ENCODE results near the gene B4GALT4. TPM values are rescaled to one million over a fixed set of nuclear protein-coding genes. Genes with fewer than 3 reads are reported as not detected.

Gene B4GALT4
- 19.6 and 20.0 TPM in 2 replicates for total RNA-seq

GRCh38 chr3:119240591-119241434, at the start of gene B4GALT4:
Gene B4GALT4, minus strand, starts transcription at chr3:119240878. Its CDS starts 10,779 bp downstream, at chr3:119230099.

GRCh38 chr3:119173325-119173724, 67.4 kb downstream of the B4GALT4 start, which contains the start of gene UPK1B:
Gene UPK1B, plus strand, starts transcription at chr3:119173598. Its CDS starts 13,144 bp downstream, at chr3:119186742.

Other genes with a start within 250 kb of the B4GALT4 start
- gene IGSF11, start 206.0 kb downstream of the B4GALT4 start, total RNA-seq = 0.44 TPM in 1 of 2 replicates, not detected in the other
- gene TEX55, start 94.7 kb downstream of the B4GALT4 start, total RNA-seq = not detected in 2 replicates
- gene UPK1B, start 67.3 kb downstream of the B4GALT4 start, total RNA-seq = not detected in 2 replicates
- 4.2 and 6.5 TPM in 2 replicates for gene ARHGAP31, start 53.5 kb upstream of the B4GALT4 start, total RNA-seq
- gene TMEM39A, start 222.7 kb upstream of the B4GALT4 start, total RNA-seq = 59.1 and 83.2 TPM in 2 replicates
- gene POGLUT1, start 228.1 kb upstream of the B4GALT4 start, total RNA-seq = 13.8 and 14.4 TPM in 2 replicates